HG03097 (cell line): Measurements from ENCODE around the gene TAB3.

ENCODE experiments used
- ATAC-seq: cut with Tn5 transposase; IDR thresholded peaks from one replicate; pipeline ENCODE4 v1.9.1; 2021; ENCODE audit not compliant: unreplicated experiment, low FRiP score

TAB3 gene

DNA sequence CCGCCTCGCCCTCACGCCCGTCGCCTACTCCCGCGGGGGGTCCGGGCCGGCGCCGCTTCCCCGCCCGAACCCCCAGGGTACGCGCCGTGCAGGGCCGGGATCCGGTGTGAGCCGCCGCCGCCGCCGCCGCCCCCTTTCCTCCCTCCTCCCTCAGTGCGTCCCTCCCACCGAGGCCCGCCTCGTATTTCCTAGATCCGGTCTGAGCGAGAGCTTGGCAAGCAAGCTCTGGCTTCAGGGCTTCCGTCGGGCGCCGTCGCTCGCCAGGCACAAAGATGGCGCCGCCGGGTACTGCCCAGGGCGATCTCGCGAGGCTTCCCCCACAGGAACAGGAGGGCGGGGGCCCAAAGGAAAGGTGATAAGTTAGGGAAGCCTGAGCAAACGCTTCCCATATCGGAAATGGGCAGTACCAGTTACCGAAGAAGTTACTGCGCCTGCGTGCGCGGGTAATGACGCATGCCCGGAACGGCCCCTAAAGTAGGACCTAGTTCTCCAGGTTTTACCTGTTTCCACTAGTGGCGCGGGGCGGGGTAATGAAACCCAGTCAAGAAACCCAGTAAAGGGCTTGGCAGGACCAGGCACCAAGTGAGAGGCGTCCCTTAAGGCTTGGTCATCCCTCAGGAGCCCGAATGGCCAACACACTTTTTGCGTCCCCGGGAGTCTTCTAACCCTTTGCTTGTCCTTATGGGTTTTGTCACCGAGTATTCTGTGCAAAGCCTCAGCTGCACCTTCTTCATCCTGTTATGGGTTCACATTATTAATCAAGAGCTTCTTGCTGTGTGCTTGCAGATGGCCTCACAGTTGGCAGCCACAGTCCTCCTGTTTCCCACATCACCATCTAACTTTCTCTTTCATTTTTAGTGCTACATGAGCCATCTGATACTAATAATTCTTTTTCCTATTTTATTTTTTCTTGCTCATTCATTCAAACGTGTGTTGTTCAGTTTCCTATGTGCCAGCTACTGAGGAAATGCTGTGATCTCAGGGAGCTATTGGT is at the start of gene TAB3:
Gene TAB3, minus strand, starts transcription at position 108 of the 994 bp plus-strand sequence. CDS start 29,666 bp downstream, outside the sequence.
- peak; percentile 93 for ATAC-seq

DNA sequence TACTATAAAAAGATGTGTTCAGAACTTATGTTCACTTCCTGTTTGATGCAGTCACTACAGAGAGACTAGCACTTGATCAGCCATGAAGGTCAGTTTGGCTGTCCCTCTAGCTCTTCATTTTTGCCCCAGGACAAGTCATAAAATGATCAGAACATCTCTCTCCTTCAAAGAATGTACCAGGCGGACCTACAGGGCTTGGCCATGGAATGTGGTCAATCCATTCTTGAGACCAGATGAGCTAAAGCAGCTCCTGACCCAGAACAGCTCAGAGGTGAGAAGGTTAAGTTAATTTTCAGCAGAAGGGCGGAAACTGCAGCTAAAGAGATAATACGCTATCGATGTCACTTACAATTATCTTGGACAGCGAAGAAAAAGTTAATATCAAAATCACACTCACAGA is 49.2 kb upstream of the TAB3 start:
- ATAC-seq = no peak

DNA sequence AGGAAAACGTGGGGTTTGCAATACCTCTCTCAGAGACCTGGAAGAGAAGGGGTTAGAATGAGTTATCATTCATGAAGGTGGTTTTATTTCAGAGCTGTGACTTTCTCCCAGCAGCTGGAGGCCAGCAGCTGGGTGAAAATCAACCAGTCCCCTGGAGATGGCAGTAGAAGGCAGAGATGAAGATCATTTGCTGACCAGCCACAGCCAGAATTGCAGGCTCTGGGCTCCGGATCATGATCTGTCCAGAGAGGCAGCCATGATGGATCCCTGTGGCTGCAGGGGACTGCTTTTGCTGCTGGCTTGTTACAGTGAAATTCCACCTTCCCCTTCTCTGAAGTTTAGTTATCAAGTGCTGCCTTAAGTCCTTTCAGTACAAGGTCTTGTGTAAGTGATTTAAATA is 46.9 kb upstream of the TAB3 start:
- no peak for ATAC-seq

GRCh38 chrX:30931920-30932319 is 42.9 kb upstream of the TAB3 start:
- no peak for ATAC-seq

- no peak for ATAC-seq
Measured at GRCh38 chrX:30930679-30931078, 41.6 kb upstream of the TAB3 start.

DNA sequence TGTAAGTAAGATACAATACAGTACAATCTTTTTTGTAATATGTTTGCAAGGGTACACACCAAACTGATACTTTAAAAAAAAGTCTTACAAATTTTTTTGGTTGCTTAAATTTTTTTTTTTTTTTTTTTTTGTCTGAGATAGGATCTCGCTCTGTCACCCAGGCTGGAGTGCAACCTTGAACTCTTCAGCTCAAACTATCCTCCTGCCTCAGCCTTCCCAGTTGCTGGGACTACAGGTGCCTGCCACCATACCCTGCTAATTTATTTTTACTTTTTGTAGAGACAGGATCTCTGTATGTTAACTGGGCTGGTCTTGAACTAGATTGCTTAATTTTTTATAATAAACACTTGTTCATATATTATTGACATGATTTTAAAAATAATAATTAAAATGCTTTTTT is 41.1 kb upstream of the TAB3 start:
- ATAC-seq = no peak

GRCh38 chrX:30920271-30920670 is 31.2 kb upstream of the TAB3 start:
- ATAC-seq = no peak

- ATAC-seq = no peak
Measured at GRCh38 chrX:30918480-30918879, 29.4 kb upstream of the TAB3 start.

DNA sequence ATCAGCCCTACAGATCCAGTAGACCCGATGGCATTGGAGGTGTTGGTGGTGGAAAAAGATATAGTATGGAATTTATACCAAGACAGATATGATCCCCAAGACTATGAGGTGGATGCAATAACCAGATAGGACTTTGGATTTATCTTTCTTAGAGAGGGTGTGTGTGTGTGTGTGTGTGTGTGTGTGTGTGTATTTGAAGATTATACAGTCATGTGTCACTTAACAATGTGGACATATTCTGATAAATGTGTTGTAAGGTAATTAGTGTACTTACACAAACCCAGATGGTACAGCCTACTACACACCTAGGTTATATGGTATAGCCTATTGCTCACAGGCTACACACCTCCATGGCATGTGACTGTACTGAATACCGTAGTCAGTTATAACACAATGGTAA is 24.4 kb upstream of the TAB3 start:
- ATAC-seq = no peak

DNA sequence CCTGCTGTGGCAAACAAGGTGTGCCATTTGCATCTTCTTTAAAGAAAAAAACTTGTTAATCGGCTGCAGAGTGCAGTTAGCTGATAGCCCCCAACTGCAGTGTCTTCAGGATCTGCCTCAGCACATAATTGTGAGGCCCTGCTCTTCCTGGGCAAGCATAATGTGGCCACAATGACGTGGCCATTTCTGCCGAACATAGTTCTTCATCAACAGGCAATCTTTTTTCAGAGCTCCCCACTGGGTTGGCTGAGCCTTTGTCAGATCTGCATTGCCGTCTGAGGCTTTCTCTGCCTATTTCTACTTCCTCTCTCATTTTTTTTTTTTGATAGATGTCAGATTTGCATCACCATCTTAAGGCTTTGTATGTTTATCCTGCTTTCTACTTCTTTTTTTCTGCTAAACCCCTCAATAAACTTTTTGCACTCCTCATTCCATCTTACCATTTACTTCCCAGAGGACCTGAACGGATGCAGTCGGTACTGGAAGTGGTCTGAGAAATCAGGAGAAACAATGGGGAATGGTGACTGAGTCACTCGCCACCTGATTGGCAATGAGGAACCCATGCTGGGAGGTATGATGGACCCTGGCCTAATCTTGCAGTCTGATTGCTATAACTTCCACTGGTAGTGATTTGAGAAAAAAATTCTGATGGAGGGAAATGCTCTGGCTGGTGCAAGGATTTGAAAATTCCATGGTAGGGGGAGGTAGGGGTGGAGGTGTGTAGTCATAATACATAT is 21.2 kb upstream of the TAB3 start:
- ATAC-seq = no peak

GRCh38 chrX:30906726-30907125 is 17.7 kb upstream of the TAB3 start:
- ATAC-seq = no peak

- no peak for ATAC-seq
Measured at GRCh38 chrX:30905321-30905720, 16.3 kb upstream of the TAB3 start.

- ATAC-seq = no peak
Measured at GRCh38 chrX:30904632-30905031, 15.6 kb upstream of the TAB3 start.

DNA sequence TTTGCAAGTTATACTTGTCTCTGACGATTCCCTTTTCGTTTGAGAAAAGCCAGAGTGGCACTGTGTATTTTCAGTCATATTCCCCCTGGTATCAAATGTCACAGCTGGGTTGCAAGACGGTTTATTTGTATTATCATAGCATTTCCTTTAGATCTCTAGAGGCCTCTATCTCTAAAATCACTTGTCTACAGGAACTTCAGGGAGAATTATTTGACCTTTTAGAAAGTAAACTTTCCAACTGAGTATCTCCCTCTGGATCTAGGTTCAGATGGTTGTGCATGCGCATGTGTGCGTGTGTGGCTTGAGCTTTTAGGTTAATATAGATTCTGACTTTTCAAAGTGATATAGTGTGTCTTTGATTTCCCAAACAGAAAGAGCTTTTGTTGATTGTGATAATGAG is 15.1 kb upstream of the TAB3 start:
- ATAC-seq = no peak

- no peak for ATAC-seq
Measured at GRCh38 chrX:30900227-30900626, 11.2 kb upstream of the TAB3 start.

- no peak for ATAC-seq
Measured at GRCh38 chrX:30898886-30899285, 9.8 kb upstream of the TAB3 start.

DNA sequence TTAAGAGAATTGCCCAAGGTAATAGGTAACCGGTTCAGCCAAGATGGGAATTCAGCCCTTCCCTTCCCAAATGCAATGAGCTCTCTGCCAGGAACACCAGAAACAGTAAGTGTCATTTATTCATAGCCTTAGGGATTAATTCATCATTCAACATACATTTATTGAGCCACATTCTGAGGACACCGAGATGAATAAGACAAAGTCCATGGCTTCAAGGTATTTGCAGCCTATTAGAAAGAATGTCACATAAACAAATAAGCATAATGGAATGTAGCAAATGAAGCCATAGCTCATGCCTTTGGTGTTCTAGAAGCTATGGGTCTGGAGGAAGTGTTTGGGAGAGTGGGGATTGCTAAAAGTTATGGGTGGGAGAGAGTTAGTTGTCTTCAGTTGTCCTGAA is 6.3 kb upstream of the TAB3 start:
- ATAC-seq = no peak

GRCh38 chrX:30893206-30893605 is 4.2 kb upstream of the TAB3 start:
- ATAC-seq = no peak

- no peak for ATAC-seq
Measured at GRCh38 chrX:30892591-30892990, 3.5 kb upstream of the TAB3 start.

DNA sequence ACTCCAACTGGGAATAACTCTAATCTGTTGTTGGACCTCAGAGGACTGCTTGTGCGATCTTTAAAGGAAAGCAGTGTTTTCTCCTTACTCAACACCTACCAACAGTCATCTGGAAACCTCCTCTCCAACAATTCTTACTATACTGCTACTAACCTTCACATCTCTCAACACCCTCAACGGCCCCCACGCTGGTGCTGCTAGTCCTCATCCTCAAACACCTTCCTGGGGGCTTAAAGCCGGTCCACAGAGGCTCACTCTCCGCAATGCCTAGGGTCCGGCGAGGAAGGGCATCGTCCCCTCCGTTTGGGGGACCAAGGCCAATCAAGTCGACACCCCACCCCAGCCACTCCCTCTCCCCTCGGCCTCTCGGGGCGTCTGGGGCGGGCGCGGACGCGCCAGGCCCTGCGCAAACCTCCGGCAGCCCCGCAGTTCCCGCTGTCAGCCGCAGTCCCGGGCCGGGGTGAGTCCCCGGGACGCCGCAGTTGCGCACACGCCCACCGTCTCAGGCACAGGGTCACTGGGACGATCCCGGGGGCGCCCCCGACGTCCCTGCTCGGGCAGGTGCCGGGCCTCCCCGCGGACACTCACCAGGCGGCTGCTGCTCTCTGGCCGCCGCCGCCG is 418 bp downstream of the TAB3 start:
- peak; percentile 24 for ATAC-seq

GRCh38 chrX:30887721-30888120 is 1.3 kb downstream of the TAB3 start:
- ATAC-seq = no peak
